HEK293 (cell line): ENCODE measurements around the gene BAIAP3.
A peak's percentile ranks its signal among the peaks of the same experiment; 100 is the strongest.

Experiments used
- CTCF ChIA-PET: fragments of 350-600 bp; formaldehyde crosslinking; extraction: SDS; loops from one replicate; lab custom pipeline; 2021; ENCODE audit warnings: antibody characterized with exemption; lab: Yijun Ruan, JAX
- POLR2A ChIA-PET: fragments of 300-600 bp; formaldehyde crosslinking; extraction: SDS; loops from one replicate; lab custom pipeline; 2020; ENCODE audit warnings: antibody characterized with exemption, inconsistent platforms; lab: Yijun Ruan, JAX
- H3K27ac ChIP-seq: fragments of 200-500 bp; sonication (Bioruptor generic); 2 replicates; pipeline ENCODE4 v1.5.1; 2014; ENCODE audit warnings: low read depth, low read length, control low read depth, inconsistent platforms; ENCODE audit errors: extremely low read depth
- H3K36me3 ChIP-seq, 2 experiments: fragments of 200-500 bp in 1 of 2; sonication (Bioruptor generic) in 1 of 2; 1 replicate in 1 of 2; 2 replicates in 1 of 2; pipeline ENCODE4 v1.5.1; 2014 to 2017; ENCODE audit warnings: inconsistent platforms in 2 of 2, low read length in 2 of 2; ENCODE audit not compliant: control insufficient read depth in 2 of 2, insufficient read depth in 1 of 2
- H3K4me1 ChIP-seq: fragments of 200-500 bp; sonication (Bioruptor generic); 2 replicates; pipeline ENCODE4 v1.5.1; 2014; ENCODE audit warnings: mild to moderate bottlenecking, low read length, inconsistent platforms; ENCODE audit not compliant: control insufficient read depth, insufficient read depth
- H3K4me3 ChIP-seq: 2 replicates; pipeline ENCODE4 v1.5.1; 2011; ENCODE audit warnings: low read depth, mild to moderate bottlenecking, control low read depth, low read length, moderate library complexity
- H3K9me3 ChIP-seq: fragments of 200-500 bp; sonication (Bioruptor generic); 2 replicates; pipeline ENCODE4 v1.5.1; 2014; ENCODE audit warnings: low read depth, low read length, inconsistent platforms; ENCODE audit not compliant: control insufficient read depth, insufficient read depth
- EGR2 ChIP-seq: fragments of 450-650 bp; formaldehyde crosslinking; IDR thresholded peaks from 2 replicates; pipeline ENCODE4 v1.5.1; 2016; ENCODE audit warnings: low read depth, missing biosample characterization, missing genetic modification characterization
- GLIS1 ChIP-seq: fragments of 450-650 bp; formaldehyde crosslinking; IDR thresholded peaks from 2 replicates; pipeline ENCODE4 v1.5.1; 2016; ENCODE audit warnings: missing biosample characterization, missing genetic modification characterization
- GLIS2 ChIP-seq: fragments of 450-650 bp; formaldehyde crosslinking; IDR thresholded peaks from 2 replicates; pipeline ENCODE4 v1.5.1; 2016; ENCODE audit warnings: missing biosample characterization, missing genetic modification characterization
- HOXC10 ChIP-seq: sonication (generic); formaldehyde crosslinking; IDR thresholded peaks from 2 replicates; pipeline ENCODE4 v1.8.1; 2023; ENCODE audit warnings: mild to moderate bottlenecking, missing genetic modification reagents
- KLF1 ChIP-seq: fragments of 450-650 bp; formaldehyde crosslinking; IDR thresholded peaks from 2 replicates; pipeline ENCODE4 v1.5.1; 2016; ENCODE audit warnings: missing biosample characterization, missing genetic modification characterization
- KLF16 ChIP-seq: fragments of 450-650 bp; formaldehyde crosslinking; IDR thresholded peaks from 2 replicates; pipeline ENCODE4 v1.5.1; 2017; ENCODE audit warnings: missing biosample characterization, missing genetic modification characterization
- SALL2 ChIP-seq: fragments of 450-650 bp; formaldehyde crosslinking; IDR thresholded peaks from 2 replicates; pipeline ENCODE4 v1.5.0; 2017; ENCODE audit warnings: missing biosample characterization, mild to moderate bottlenecking, missing genetic modification characterization, borderline replicate concordance
- SP2 ChIP-seq: fragments of 450-650 bp; formaldehyde crosslinking; IDR thresholded peaks from 2 replicates; pipeline ENCODE4 v1.5.1; 2016; ENCODE audit warnings: missing biosample characterization, missing genetic modification characterization
- WT1 ChIP-seq: fragments of 450-650 bp; formaldehyde crosslinking; IDR thresholded peaks from 2 replicates; pipeline ENCODE4 v1.5.1; 2016; ENCODE audit warnings: missing biosample characterization, missing genetic modification characterization
- YY1 ChIP-seq: fragments of 450-650 bp; formaldehyde crosslinking; IDR thresholded peaks from 2 replicates; pipeline ENCODE4 v1.5.1; 2018; ENCODE audit warnings: missing biosample characterization, missing genetic modification characterization
- ZFHX2 ChIP-seq: fragments of 450-650 bp; formaldehyde crosslinking; conservative IDR thresholded peaks from 2 replicates; pipeline ENCODE4 v1.5.1; 2016; ENCODE audit warnings: missing biosample characterization, missing genetic modification characterization
- ZNF133 ChIP-seq: fragments of 450-650 bp; formaldehyde crosslinking; IDR thresholded peaks from 2 replicates; pipeline ENCODE4 v1.5.1; 2016; ENCODE audit warnings: missing biosample characterization, missing genetic modification characterization
- ZNF157 ChIP-seq: fragments of 450-650 bp; formaldehyde crosslinking; IDR thresholded peaks from 2 replicates; pipeline ENCODE4 v1.5.1; 2016; ENCODE audit warnings: missing biosample characterization, missing genetic modification characterization
- ZNF174 ChIP-seq: fragments of 450-650 bp; formaldehyde crosslinking; IDR thresholded peaks from 2 replicates; pipeline ENCODE4 v1.5.0; 2017; ENCODE audit warnings: missing biosample characterization, mild to moderate bottlenecking, missing genetic modification characterization
- ZNF175 ChIP-seq: fragments of 450-650 bp; formaldehyde crosslinking; IDR thresholded peaks from 2 replicates; pipeline ENCODE4 v1.5.1; 2016; ENCODE audit warnings: missing biosample characterization, missing genetic modification characterization
- ZNF184 ChIP-seq: fragments of 450-650 bp; IDR thresholded peaks from 2 replicates; pipeline ENCODE4 v1.5.1; 2018; ENCODE audit warnings: missing biosample characterization, mild to moderate bottlenecking, missing genetic modification characterization
- ZNF2 ChIP-seq: fragments of 450-650 bp; formaldehyde crosslinking; IDR thresholded peaks from 2 replicates; pipeline ENCODE4 v1.5.1; 2016; ENCODE audit warnings: missing biosample characterization, missing genetic modification characterization
- ZNF24 ChIP-seq: fragments of 450-650 bp; formaldehyde crosslinking; IDR thresholded peaks from 2 replicates; pipeline ENCODE4 v1.5.1; 2016; ENCODE audit warnings: missing biosample characterization, missing genetic modification characterization
- ZNF266 ChIP-seq: fragments of 450-650 bp; formaldehyde crosslinking; IDR thresholded peaks from 2 replicates; pipeline ENCODE4 v1.5.1; 2016; ENCODE audit warnings: missing biosample characterization, missing genetic modification characterization, low read depth
- ZNF302 ChIP-seq: fragments of 450-650 bp; formaldehyde crosslinking; IDR thresholded peaks from 2 replicates; pipeline ENCODE4 v1.5.1; 2016; ENCODE audit warnings: missing biosample characterization, missing genetic modification characterization, low read depth
- ZNF335 ChIP-seq: fragments of 450-650 bp; formaldehyde crosslinking; conservative IDR thresholded peaks from 2 replicates; pipeline ENCODE4 v1.5.1; 2016; ENCODE audit warnings: missing biosample characterization, missing genetic modification characterization
- ZNF423 ChIP-seq: fragments of 450-650 bp; formaldehyde crosslinking; IDR thresholded peaks from 2 replicates; pipeline ENCODE4 v1.5.1; 2016; ENCODE audit warnings: missing biosample characterization, missing genetic modification characterization
- ZNF530 ChIP-seq: fragments of 450-650 bp; formaldehyde crosslinking; IDR thresholded peaks from 2 replicates; pipeline ENCODE4 v1.5.1; 2016; ENCODE audit warnings: low read depth, missing biosample characterization, missing genetic modification characterization
- ZNF621 ChIP-seq: fragments of 450-650 bp; formaldehyde crosslinking; IDR thresholded peaks from 2 replicates; pipeline ENCODE4 v1.5.1; 2017; ENCODE audit warnings: missing biosample characterization, missing genetic modification characterization
- TF ChIP-seq, protein P1 (sequence below): fragments of 450-650 bp; formaldehyde crosslinking; IDR thresholded peaks from 2 replicates; pipeline ENCODE4 v1.5.1; 2016; ENCODE audit warnings: missing biosample characterization, missing genetic modification characterization
- TF ChIP-seq, protein P2 (sequence below): fragments of 450-650 bp; formaldehyde crosslinking; IDR thresholded peaks from 2 replicates; pipeline ENCODE4 v1.5.1; 2017; ENCODE audit warnings: missing biosample characterization, missing genetic modification characterization

BAIAP3 gene

DNA sequence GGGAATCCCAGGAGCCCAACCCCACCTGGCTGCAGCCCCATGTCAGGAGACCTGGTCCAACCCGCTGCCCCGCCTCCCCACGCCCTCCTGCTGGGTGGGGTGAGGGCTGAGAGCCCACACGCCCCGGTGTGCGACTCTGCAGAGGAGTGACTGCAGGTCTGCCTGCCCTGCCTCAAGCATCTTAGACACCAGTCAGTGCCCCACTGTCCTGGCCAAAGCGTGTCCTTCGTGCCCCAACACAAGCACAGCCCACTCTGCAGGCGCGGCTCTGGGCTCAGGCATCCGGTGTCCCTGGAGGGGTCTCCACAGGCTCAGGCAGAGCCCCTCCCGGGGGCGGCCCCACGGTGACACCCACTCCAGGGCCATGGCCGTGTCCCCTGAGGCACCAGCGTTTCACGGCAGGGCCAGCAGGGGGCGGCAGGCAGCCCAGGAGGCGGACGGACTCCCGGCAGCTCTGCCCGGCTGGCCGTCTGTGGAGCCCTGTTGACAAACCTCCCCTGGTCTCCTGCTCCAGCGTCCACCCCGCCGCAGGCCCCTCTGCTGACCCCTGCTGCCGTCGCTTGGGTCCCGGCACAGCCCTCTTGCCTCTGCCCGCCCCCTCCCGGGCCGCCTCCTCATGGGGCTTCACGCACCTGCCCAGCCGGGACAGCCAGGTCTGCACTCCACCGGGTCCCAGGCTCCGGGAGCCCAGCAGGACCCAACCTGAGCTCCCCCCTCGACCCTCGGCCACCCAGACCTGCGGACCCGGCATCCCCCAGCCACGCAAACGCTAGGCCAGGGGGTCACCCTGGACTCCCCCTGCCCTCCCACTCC is 32.6 kb upstream of the BAIAP3 start (continued):
- no peak for TF ChIP-seq ZNF530
- TF ChIP-seq EGR2, result peak; percentile 74
- no peak for TF ChIP-seq ZNF175 (tag by site-specific recombination)
- peak; percentile 82; the same call in 1 of the 2 replicates for TF ChIP-seq ZNF423 (tag by site-specific recombination)
- peak; percentile 85 for TF ChIP-seq GLIS2 (tag by site-specific recombination)
- no peak for TF ChIP-seq ZNF621
- no peak for TF ChIP-seq ZNF2 (tag by site-specific recombination)
- no peak for TF ChIP-seq ZNF184
- peak; percentile 45 for TF ChIP-seq GLIS1 (tag by site-specific recombination)
- no peak for TF ChIP-seq ZNF174
- TF ChIP-seq SALL2 (tag by site-specific recombination), result no peak
- no peak for TF ChIP-seq HOXC10 (CRISPR knock-in tag)
- TF ChIP-seq, protein P1, sequence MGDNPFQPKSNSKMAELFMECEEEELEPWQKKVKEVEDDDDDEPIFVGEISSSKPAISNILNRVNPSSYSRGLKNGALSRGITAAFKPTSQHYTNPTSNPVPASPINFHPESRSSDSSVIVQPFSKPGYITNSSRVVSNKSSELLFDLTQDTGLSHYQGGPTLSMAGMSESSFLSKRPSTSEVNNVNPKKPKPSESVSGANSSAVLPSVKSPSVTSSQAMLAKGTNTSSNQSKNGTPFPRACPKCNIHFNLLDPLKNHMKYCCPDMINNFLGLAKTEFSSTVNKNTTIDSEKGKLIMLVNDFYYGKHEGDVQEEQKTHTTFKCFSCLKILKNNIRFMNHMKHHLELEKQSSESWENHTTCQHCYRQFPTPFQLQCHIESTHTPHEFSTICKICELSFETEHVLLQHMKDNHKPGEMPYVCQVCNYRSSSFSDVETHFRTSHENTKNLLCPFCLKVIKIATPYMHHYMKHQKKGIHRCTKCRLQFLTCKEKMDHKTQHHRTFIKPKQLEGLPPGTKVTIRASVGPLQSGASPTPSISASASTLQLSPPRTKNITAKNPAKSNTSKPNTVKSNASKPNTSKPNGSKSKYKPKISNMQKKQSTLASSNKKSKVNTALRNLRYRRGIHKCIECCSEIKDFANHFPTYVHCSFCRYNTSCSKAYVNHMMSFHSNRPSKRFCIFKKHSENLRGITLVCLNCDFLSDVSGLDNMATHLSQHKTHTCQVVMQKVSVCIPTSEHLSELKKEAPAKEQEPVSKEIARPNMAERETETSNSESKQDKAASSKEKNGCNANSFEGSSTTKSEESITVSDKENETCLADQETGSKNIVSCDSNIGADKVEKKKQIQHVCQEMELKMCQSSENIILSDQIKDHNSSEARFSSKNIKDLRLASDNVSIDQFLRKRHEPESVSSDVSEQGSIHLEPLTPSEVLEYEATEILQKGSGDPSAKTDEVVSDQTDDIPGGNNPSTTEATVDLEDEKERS (tag by site-specific recombination), result no peak
- peak; percentile 86 for TF ChIP-seq ZFHX2 (tag by site-specific recombination)

DNA sequence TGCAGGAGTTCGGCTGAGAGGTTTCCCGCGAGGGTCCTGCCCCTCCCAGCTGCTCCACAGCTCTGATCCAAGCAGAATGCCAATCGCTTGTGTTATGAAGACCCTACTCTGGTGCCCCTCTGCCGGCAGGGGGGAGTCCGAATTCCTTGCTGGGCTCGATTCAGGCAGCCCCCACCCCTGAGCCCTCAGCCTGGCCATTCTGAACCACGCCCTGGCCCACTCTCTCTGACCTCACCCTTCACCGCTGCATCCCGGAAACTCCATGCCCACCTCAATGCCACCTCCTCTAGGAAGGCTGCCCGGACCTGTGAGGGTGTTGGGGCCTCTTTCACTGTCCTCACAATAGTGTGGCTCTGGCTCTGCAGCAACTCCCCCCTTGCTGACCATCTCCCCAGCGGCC is 31.9 kb upstream of the BAIAP3 start:
- H3K9me3 ChIP-seq, result no peaks in the 10 kb centered on the region

GRCh38 chr16:1305823-1306222 is 27.6 kb upstream of the BAIAP3 start:
- TF ChIP-seq, protein P1 (tag by site-specific recombination), result no peak
- TF ChIP-seq KLF1 (tag by site-specific recombination) (no peak), ZNF157 (tag by site-specific recombination) (no peak)
- TF ChIP-seq, protein P2, sequence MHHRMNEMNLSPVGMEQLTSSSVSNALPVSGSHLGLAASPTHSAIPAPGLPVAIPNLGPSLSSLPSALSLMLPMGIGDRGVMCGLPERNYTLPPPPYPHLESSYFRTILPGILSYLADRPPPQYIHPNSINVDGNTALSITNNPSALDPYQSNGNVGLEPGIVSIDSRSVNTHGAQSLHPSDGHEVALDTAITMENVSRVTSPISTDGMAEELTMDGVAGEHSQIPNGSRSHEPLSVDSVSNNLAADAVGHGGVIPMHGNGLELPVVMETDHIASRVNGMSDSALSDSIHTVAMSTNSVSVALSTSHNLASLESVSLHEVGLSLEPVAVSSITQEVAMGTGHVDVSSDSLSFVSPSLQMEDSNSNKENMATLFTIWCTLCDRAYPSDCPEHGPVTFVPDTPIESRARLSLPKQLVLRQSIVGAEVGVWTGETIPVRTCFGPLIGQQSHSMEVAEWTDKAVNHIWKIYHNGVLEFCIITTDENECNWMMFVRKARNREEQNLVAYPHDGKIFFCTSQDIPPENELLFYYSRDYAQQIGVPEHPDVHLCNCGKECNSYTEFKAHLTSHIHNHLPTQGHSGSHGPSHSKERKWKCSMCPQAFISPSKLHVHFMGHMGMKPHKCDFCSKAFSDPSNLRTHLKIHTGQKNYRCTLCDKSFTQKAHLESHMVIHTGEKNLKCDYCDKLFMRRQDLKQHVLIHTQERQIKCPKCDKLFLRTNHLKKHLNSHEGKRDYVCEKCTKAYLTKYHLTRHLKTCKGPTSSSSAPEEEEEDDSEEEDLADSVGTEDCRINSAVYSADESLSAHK (tag by site-specific recombination), result no peak
- TF ChIP-seq, all 188 proteins: peak for 0
- ChIA-PET POLR2A (no interaction called here), CTCF (no interaction called here)
- Histone ChIP-seq H3K4me3 (no peak overlapping the region), H3K27ac (no peak overlapping the region), H3K4me1 (no peaks in the 10 kb centered on the region), H3K9me3 (no peaks in the 10 kb centered on the region), H3K36me3 (peaks cover 0 to 5% of the 10 kb centered on the region in 2 experiments; a peak in 1 of 3 replicates)

More for the DNA sequence above, 31.9 kb upstream of the BAIAP3 start:
- no peaks in the 10 kb centered on the region for H3K36me3 ChIP-seq
- no peak overlapping the region for H3K4me3 ChIP-seq
- POLR2A ChIA-PET, result interaction anchor here (1.0 kb wide), 1 partner anchor 7 kb away, joined by 3 read pairs; the partner anchor contains the start of gene UBE2I
- H3K4me1 ChIP-seq, result no peaks in the 10 kb centered on the region
- CTCF ChIA-PET, result interaction anchor here (0.5 to 3.3 kb wide), 9 partner anchors 10 to 1066 kb away, joined by 3 to 17 read pairs (median 3); no protein-coding TSS in a partner anchor
- TF ChIP-seq ZNF24 (tag by site-specific recombination) (no peak), ZNF184 (no peak), ZNF133 (tag by site-specific recombination) (no peak), ZNF302 (tag by site-specific recombination) (no peak), YY1 (tag by site-specific recombination) (no peak), SP2 (tag by site-specific recombination) (no peak), KLF16 (tag by site-specific recombination) (no peak), ZNF266 (no peak), ZNF335 (tag by site-specific recombination) (no peak), WT1 (tag by site-specific recombination) (no peak)
- no peak overlapping the region for H3K27ac ChIP-seq
